ENCODE results near the gene PPME1.

DNA sequence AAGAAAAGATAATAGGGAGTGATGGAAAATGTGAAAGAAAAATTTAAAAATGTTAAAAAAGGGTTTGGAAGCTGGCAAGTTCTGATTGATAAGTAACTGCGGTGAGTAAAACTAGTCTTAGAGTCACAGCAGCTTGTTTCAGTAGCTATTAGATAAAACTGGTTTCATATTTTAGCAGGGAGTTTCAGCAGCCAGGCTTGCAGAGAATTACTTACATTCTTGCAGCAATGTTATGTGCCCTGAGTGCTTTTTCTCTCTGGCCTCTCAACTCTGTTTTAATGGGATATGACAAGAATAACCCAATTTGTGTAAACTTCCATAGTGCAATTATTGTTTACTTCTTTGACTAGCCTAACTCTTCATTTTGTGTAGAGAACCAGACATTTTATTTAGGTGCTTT, 33.6 kb downstream of the PPME1 start:
- TF ChIP-seq, protein P1, sequence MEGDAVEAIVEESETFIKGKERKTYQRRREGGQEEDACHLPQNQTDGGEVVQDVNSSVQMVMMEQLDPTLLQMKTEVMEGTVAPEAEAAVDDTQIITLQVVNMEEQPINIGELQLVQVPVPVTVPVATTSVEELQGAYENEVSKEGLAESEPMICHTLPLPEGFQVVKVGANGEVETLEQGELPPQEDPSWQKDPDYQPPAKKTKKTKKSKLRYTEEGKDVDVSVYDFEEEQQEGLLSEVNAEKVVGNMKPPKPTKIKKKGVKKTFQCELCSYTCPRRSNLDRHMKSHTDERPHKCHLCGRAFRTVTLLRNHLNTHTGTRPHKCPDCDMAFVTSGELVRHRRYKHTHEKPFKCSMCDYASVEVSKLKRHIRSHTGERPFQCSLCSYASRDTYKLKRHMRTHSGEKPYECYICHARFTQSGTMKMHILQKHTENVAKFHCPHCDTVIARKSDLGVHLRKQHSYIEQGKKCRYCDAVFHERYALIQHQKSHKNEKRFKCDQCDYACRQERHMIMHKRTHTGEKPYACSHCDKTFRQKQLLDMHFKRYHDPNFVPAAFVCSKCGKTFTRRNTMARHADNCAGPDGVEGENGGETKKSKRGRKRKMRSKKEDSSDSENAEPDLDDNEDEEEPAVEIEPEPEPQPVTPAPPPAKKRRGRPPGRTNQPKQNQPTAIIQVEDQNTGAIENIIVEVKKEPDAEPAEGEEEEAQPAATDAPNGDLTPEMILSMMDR (IDR thresholded peaks at IDR 0.05), result no peak
- no peak for TF ChIP-seq POLR2A (IDR thresholded peaks at IDR 0.05)
